ENCODE measurements around the gene STAG2.

DNA sequence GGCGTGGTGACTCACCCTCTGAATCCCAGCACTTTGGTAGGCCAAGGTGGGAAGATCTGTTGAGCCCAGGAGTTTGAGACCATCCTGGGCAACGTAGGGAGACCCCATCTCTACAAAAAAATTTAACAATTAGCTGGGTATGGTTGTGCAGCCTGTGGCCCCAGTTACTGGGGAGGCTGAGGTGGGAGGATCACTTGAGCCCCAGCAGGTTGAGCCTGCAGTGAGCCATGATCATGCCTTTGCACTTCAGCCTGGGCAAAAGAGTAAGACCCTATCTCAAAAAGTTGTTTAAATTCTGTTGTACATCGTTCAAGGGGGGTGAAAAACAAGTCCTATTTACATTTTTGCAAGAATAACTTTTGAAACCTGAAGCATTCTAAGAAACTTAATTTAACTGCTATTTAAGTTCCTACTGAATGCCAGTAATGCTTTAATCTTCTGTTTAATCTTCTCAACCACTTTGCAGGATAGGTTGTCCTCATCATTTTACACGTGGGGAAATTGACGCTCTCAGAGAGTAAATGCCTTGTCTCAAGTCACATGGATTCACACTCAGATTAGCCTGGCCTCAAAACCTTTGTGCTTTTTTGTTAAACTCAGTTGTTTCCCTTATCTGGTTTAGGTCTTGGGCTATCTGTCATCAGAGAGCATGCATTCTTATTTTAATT is 7.0 kb downstream of the STAG2 start:
- TF ChIP-seq, protein P1, sequence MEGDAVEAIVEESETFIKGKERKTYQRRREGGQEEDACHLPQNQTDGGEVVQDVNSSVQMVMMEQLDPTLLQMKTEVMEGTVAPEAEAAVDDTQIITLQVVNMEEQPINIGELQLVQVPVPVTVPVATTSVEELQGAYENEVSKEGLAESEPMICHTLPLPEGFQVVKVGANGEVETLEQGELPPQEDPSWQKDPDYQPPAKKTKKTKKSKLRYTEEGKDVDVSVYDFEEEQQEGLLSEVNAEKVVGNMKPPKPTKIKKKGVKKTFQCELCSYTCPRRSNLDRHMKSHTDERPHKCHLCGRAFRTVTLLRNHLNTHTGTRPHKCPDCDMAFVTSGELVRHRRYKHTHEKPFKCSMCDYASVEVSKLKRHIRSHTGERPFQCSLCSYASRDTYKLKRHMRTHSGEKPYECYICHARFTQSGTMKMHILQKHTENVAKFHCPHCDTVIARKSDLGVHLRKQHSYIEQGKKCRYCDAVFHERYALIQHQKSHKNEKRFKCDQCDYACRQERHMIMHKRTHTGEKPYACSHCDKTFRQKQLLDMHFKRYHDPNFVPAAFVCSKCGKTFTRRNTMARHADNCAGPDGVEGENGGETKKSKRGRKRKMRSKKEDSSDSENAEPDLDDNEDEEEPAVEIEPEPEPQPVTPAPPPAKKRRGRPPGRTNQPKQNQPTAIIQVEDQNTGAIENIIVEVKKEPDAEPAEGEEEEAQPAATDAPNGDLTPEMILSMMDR (IDR thresholded peaks at IDR 0.05; ENCODE audit: insufficient read depth, low read length), result no peak
- TF ChIP-seq, protein P2, sequence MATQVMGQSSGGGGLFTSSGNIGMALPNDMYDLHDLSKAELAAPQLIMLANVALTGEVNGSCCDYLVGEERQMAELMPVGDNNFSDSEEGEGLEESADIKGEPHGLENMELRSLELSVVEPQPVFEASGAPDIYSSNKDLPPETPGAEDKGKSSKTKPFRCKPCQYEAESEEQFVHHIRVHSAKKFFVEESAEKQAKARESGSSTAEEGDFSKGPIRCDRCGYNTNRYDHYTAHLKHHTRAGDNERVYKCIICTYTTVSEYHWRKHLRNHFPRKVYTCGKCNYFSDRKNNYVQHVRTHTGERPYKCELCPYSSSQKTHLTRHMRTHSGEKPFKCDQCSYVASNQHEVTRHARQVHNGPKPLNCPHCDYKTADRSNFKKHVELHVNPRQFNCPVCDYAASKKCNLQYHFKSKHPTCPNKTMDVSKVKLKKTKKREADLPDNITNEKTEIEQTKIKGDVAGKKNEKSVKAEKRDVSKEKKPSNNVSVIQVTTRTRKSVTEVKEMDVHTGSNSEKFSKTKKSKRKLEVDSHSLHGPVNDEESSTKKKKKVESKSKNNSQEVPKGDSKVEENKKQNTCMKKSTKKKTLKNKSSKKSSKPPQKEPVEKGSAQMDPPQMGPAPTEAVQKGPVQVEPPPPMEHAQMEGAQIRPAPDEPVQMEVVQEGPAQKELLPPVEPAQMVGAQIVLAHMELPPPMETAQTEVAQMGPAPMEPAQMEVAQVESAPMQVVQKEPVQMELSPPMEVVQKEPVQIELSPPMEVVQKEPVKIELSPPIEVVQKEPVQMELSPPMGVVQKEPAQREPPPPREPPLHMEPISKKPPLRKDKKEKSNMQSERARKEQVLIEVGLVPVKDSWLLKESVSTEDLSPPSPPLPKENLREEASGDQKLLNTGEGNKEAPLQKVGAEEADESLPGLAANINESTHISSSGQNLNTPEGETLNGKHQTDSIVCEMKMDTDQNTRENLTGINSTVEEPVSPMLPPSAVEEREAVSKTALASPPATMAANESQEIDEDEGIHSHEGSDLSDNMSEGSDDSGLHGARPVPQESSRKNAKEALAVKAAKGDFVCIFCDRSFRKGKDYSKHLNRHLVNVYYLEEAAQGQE (IDR thresholded peaks at IDR 0.05; ENCODE audit: insufficient replicate concordance, low read depth), result no peak
- TF ChIP-seq POLR2AphosphoS5 (IDR thresholded peaks at IDR 0.05; ENCODE audit: low read depth) (no peak), SPI1 (IDR thresholded peaks at IDR 0.05; ENCODE audit: borderline replicate concordance, low read depth) (no peak), GABPA (IDR thresholded peaks at IDR 0.05; ENCODE audit: low read depth) (no peak)
